DMS153 (cell line): ENCODE results near the gene SGMS1.
"Not testable (repeated sequence)": the region's sequence is repeated elsewhere in the genome, so short reads cannot be mapped to it uniquely, and the experiment has no call there.

ENCODE experiments used
- DNase-seq: peaks from one replicate; lab custom pipeline; 2025; lab: John Stamatoyannopoulos, UW

Gene SGMS1

GRCh38 chr10:50623663-50624412 lies at the start of gene SGMS1:
SGMS1 (minus strand) TSS chr10:50623956; CDS start chr10:50344114, 279,842 bp downstream.
- peak; percentile 88 for DNase-seq

GRCh38 chr10:50672152-50672551 lies 48.4 kb upstream of the SGMS1 start:
- DNase-seq = not testable (repeated sequence)

GRCh38 chr10:50671645-50672044 lies 47.9 kb upstream of the SGMS1 start:
- not testable (repeated sequence) for DNase-seq

- not testable (repeated sequence) for DNase-seq
Measured at GRCh38 chr10:50669957-50670356, 46.2 kb upstream of the SGMS1 start.

GRCh38 chr10:50667353-50667752 lies 43.6 kb upstream of the SGMS1 start:
- not testable (repeated sequence) for DNase-seq

- not testable (repeated sequence) for DNase-seq
Measured at GRCh38 chr10:50662420-50662819, 38.7 kb upstream of the SGMS1 start.

- not testable (repeated sequence) for DNase-seq
Measured at GRCh38 chr10:50661563-50661962, 37.8 kb upstream of the SGMS1 start.

- DNase-seq = peak; percentile 36
Measured at GRCh38 chr10:50659865-50660730, 36.3 kb upstream of the SGMS1 start.

- not testable (repeated sequence) for DNase-seq
Measured at GRCh38 chr10:50659016-50659864, 35.5 kb upstream of the SGMS1 start.

- DNase-seq = no peak
Measured at GRCh38 chr10:50658165-50658564, 34.4 kb upstream of the SGMS1 start.

GRCh38 chr10:50653758-50654157 lies 30.0 kb upstream of the SGMS1 start:
- DNase-seq = no peak

- DNase-seq = no peak
Measured at GRCh38 chr10:50653142-50653541, 29.4 kb upstream of the SGMS1 start.

- no peak for DNase-seq
Measured at GRCh38 chr10:50651808-50652207, 28.1 kb upstream of the SGMS1 start.

GRCh38 chr10:50650481-50650880 lies 26.7 kb upstream of the SGMS1 start:
- DNase-seq = no peak

GRCh38 chr10:50648935-50649227 lies 25.1 kb upstream of the SGMS1 start:
- no peak for DNase-seq

GRCh38 chr10:50648089-50648934 lies 24.6 kb upstream of the SGMS1 start:
- no peak for DNase-seq

- DNase-seq = not testable (repeated sequence)
Measured at GRCh38 chr10:50647350-50647749, 23.6 kb upstream of the SGMS1 start.

GRCh38 chr10:50645236-50645635 lies 21.5 kb upstream of the SGMS1 start:
- no peak for DNase-seq

GRCh38 chr10:50641626-50642025 lies 17.9 kb upstream of the SGMS1 start:
- DNase-seq = no peak

GRCh38 chr10:50640238-50640637 lies 16.5 kb upstream of the SGMS1 start:
- no peak for DNase-seq
